Ecto neural progenitor cell (in vitro differentiated cells): Measurements from ENCODE around the gene C6orf47.
A peak's percentile ranks its signal among the peaks of the same experiment; 100 is the strongest.
"Not testable (repeated sequence)": the region's sequence is repeated elsewhere in the genome, so short reads cannot be mapped to it uniquely, and the experiment has no call there.

Experiments used
- DNase-seq: peaks from one replicate; pipeline ENCODE4 v3.0.0-alpha.2; 2018; ENCODE audit warnings: low spot score

The C6orf47 gene, protein sequence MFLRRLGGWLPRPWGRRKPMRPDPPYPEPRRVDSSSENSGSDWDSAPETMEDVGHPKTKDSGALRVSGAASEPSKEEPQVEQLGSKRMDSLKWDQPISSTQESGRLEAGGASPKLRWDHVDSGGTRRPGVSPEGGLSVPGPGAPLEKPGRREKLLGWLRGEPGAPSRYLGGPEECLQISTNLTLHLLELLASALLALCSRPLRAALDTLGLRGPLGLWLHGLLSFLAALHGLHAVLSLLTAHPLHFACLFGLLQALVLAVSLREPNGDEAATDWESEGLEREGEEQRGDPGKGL

DNA sequence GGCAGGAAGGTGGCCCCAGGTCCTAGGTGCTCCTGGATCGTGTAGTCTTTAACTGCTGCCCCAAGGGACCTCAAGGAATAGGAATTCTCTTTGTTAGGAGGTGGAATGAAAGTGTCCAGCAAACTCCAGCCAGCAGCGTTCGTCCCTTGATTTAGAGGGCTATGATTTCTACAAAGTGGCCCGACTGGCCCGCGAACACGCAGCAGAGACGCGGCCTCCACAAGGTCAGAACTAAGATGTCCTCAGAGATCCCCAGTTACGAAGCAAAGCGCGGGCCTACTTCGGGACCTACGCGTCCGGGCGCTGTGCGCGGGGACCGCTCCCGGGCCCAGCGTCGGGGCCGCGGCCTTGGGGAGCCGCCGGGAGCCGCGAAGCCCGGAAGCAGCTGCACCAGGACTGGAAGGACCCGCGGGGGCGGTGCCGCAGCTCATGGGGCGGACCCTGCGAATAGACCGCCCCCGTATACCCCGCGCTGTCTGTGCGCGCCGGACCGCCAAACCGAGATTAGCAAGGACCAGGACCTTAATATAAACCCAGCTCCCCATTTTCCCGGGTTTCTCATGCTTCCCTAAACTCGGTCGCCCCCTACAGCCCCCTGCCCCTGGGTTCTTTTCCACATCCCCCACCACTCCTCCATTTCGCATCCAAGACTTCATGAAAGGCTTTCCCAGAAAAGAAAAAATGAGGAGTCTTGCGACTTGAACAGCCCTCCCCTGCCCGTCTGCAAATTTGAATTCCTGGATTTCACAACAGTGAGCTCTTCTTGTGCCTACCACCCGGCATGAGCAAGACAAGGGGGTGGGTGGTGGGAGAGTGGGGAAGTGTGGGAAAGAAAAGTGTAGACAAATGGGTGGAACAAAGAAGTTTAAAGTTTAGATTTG is at the start of gene C6orf47:
Gene C6orf47 (minus strand): TSS at position 398 of the 881 bp plus-strand sequence. CDS start 831 bp downstream, outside the sequence.
- peak; percentile 89 for DNase-seq

DNA sequence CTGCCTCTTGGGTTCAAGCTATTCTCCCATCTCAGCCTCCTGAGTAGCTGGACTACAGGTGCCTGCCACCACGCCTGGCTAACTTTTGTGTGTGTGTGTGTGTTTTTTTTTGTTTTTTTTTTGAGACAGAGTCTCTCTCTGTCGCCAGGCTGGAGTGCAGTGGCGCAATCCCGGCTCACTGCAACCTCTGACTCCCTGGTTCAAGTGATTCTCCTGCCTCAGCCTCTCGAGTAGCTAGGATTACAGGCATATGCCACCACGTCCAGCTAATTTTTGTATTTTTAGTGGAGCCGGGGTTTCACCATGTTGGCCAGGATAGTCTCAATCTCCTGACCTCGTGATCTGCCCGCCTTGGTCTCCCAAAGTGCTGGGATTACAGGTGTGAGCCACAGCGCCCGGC is 48.6 kb upstream of the C6orf47 start:
- not testable (repeated sequence) for DNase-seq

DNA sequence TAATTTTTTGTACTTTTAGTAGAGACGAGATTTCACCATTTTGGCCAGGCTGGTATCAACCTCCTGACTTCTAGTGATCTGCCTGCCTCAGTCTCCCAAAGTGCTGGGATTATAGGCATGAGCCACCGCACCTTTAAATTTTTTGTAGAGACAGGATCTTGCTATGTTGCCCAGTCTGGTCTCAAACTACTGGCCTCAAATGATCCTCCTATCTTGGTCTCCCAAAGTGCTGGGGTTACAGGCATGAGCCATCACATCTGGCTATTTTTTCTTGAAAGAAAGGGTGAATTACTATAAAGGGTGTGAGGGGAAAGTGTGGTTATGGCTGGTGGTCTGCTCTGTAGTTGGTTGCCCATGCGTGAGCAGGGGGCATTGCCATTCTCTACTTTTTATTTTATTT is 47.6 kb upstream of the C6orf47 start:
- DNase-seq = no peak

DNA sequence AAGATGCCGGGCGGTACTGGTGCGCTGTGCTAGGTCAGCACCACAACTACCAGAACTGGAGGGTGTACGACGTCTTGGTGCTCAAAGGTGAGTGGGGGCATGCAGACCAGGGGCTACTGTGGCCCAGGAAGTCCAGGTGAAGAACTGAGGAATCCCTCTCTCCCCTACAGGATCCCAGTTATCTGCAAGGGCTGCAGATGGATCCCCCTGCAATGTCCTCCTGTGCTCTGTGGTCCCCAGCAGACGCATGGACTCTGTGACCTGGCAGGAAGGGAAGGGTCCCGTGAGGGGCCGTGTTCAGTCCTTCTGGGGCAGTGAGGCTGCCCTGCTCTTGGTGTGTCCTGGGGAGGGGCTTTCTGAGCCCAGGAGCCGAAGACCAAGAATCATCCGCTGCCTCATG is 47.1 kb upstream of the C6orf47 start:
- no peak for DNase-seq

DNA sequence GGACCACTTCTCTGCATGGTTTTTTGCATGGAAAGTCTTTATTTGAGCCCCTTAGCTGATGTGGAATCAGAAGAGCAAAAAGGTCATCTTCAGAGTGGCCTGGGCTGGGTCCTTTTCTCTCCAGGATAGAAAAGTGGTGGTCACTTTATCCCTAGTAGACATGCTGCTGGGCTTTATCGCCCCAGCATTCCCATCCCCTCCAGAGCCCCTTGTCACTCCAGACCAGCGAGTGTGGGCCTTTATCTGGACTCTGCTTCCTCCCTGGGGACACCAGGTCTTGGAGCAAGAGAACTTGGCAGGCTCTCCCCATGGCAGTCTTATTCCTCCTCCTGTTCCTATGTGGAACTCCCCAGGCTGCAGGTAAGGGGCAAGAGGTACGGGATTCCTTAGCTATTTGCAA is 46.0 kb upstream of the C6orf47 start, which contains the start of gene LY6G6F:
Gene LY6G6F (plus strand): TSS at position 268 of the 400 bp plus-strand sequence. CDS start 41 bp downstream, at position 309.
- no peak for DNase-seq

DNA sequence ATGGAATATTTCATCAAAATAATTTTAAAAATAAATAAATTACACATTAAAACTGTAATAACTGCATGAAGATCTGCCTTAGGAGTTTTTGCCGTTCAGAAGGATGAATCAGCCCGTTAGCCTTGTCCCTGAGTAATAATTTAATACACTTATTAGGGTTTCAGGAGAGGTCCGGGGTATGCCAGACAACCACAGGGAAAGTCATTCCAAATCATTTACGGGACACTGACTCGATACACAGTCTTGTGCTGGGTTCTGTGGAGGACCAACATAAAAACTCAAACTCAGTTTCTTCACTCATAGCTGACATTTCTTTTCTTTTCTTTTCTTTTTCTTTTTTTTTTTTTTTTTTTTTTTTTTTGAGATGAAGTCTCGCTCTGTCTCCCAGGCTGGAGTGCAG is 45.4 kb upstream of the C6orf47 start:
- DNase-seq = no peak

DNA sequence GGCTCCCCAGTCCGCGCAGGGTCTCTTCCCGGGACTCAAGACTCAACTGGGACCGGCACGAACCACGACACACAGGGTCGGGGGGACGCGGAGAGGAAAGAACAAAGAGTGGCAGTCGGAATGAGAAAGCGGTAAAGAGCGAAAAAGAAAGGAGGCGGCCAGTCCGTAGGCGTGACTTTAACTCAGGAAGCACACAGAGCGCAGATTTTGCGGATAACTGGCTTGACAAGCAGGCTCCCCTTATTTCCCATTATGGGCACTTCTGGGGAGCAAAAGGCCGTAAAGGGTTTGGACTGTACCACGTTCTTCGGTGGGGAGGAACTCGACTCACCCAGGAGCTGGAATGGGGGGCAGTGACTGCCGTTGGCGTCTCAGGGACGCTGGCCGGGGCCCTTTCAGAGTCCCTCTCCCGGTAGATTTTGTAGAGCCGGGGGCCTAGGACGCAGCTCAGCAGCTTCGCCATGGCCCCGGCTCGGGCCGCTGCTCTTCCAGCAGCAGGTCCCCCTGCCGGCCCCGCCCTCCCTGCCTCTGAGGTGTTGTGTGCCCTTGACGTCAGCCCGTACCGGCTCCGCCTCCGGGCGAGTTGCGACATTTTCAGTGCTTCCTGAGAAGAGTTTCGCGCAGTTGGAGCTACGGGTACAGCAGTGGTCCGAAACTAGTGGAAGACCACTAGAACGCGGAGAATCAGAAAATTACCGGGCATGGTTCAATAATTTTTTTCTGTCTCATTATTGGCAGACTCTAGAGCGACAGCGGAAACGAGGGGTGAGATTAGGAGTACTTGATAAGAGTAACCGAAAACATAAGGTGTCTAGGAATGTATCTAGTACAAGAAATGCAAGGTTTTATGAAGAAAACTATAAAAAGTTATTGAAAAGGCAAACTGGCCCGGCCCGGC is 42.5 kb upstream of the C6orf47 start, which contains the start of gene ABHD16A:
Gene ABHD16A (minus strand): TSS at position 506 of the 898 bp plus-strand sequence. CDS start 43 bp downstream, at position 463.
- DNase-seq = peak; percentile 97

DNA sequence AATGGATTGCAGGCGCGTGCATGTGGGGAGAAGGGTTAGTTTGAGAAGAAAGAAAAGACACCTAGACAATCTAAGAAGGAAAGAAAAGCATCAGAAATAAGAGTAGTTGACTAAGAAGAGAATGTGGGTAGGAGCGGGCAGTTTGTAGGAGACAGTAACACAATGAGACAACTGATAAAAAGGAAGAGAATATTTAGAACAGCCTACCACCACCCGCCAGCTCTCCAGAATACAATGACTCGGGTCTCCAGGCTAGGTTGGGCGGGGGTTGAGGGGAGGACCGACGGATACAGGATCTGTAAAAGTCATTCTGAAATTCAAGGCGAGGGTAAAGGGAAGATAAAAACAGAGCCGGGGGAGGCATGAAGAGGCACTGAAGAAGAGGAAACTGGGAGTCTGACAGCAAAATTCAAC is 41.8 kb upstream of the C6orf47 start:
- DNase-seq = no peak

DNA sequence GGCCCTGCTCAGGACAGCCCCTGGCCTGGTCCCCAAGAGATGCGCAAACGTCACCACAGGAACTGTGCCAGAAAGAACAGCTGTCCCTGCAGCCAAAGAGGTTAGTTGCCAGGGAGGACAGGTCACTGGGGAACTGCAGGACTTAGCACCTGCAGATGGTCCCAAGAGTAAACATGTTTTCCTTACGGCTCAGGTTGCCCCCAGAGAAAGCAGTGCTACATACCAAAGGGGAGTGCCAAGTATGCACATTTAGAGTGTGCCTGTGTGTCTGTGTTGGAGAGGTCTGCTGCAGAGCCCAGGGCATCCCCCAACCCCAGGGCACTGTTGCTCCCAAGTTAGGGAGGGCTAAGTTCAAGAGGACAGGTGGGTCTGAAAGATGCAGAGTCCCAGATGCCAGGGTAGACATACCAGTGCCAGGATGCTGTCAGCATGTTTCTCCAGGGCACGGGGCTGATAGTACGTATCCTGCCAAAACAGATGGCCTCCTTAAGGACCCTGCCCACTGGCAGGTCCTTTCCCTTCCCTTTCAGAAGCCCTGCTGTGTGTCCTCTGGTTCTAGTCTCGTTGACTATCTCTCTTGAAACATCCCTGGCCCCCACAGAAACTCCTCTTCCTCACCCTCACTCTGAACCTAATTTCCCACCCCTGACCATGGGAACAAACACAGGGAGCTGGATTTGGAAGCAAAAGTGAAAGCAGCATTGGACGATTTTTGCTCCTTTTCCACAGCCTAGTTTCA is 41.3 kb upstream of the C6orf47 start:
- no peak for DNase-seq

DNA sequence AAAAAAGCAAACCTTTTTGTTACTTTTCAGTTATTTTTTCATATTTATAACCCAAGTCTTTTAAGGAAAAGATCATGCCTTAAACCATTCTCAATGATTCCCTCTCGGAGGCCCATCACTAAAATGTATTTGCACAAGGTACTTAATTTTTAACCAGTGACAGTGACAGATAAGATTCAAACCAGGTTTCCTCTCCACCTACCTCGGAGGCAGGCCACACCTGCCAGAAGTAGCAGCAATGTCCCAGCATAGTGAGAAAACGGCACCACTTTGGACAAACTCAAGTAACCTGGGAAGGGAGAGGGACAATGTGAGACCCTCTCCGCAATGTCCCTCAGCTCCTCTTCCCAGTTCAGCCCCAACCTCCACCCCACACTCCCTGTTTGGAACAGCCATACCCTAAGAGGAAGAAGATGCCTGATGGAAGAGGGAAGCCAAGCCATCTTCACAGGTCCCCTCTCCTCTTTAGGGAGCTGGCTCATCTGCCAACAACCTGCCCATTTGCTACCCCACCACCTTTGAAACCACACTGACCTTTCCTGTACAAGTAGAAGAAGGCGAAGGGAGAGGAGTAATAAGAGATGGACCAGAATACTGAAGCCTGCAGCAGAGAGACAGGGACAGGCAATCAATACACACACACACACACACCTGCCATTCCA is 40.3 kb upstream of the C6orf47 start:
- no peak for DNase-seq

DNA sequence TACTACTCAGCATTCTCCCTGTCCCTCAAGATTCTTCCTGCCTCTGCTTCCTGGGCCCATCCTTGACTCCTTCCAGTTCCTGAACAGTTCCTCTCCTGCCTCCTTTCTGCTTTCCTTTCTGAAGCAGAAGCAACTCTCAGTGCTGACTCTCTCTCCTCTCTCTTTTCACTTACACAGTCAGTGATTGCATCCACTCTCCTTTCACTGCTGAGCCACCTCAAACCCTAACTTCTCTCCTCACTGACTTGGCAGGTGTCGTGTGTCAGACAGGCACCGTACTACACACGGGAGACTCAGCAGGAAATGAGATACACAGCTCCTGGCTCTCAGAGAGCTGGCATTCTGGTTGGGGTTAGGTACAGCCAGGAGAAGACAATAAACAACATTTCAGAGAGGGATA is 37.0 kb upstream of the C6orf47 start:
- DNase-seq = no peak

- DNase-seq = no peak
Observed at GRCh38 chr6:31693535-31693934, 33.0 kb upstream of the C6orf47 start.

DNA sequence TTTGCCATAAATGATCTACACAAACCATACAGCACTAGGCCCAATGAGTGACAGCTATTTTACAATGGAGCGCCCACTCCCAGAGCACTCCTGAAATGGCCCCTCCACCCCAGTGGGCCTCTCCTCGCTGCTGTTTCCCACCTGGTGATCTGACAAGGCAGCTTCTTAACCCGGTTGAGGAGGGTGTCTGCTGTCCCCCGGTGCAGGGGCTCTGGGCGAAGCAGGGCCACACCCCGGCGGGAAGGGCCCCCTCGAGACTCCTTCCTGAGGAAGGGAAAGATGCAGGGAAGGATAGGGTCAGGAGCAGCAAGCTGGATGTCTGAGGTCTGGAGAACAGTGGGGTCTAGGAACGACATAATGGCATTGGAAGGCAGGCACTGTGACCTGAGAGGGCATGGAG is 32.3 kb upstream of the C6orf47 start:
- DNase-seq = no peak

DNA sequence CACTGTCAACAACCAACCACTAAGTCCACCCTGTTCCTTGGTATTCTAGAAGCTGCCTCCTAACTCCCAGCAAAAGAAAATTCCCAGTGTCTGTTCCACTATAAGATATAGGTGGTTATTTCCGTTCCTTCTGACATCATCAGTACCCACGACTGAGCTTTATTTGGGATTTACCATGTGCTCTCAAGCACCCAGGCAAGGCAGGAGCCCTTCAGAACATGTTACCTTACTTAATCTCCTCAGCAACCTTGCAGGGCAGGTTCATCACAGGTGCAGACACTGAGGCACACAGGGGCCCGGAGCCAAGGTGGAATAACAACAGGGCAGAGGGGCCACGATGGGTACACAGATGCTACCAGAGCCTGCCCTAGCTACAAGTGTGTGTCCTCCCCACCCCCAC is 31.8 kb upstream of the C6orf47 start:
- DNase-seq = no peak

GRCh38 chr6:31691564-31692108 is 31.1 kb upstream of the C6orf47 start:
- DNase-seq = no peak

- no peak for DNase-seq
Observed at GRCh38 chr6:31691078-31691463, 30.5 kb upstream of the C6orf47 start.

- no peak for DNase-seq
Observed at GRCh38 chr6:31690231-31691077, 29.9 kb upstream of the C6orf47 start.

GRCh38 chr6:31689249-31690110 is 28.9 kb upstream of the C6orf47 start:
- DNase-seq = no peak
